GM10266 (cell line): ENCODE results near the gene ZC3H12A.

ENCODE experiments used
- DNase-seq: peaks from one replicate; pipeline ENCODE4 v3.0.0; 2012; ENCODE audit errors: extremely low spot score
- TF ChIP-seq, protein P1 (sequence below): IDR thresholded peaks from 2 replicates; pipeline ENCODE4 v1.5.1; 2012; ENCODE audit warnings: mild to moderate bottlenecking, low read depth; ENCODE audit not compliant: control insufficient read depth, insufficient read depth; ENCODE audit errors: missing control alignments

The ZC3H12A gene

DNA sequence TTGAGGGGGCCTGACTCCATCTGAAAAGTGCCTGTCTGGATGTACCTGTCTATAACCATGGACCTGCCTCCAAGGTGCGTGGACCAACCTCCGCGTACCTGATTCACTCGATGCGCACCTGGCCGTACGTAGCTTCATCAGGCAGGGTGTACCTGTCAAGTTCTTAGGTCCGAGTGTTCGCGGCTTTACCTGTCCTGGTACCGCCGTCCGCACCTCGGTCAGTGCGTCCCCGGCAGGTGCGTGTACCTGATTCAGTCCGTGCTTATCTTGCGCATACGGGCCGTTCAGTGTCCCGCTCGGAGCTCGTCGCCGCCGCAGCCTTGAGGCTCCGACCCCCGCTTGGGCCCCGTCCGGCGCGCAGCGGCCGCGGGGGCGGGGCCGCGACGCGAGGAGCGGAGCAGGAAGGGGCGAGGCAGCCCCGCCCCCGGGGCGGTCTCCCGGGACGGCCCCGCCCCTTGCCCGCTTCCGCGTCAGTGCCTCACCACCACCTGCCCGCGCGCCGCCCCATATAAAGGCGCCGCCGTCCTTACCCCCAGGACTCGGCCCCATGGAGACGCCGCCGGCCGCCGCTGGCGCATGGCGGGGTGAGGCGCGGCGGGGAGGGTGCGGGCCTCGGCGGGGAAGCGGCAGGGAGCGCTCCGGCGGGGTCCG lies at the start of gene ZC3H12A:
TSS of gene ZC3H12A (plus strand) at position 535 of the 651 bp plus-strand sequence. CDS start 917 bp downstream, outside the sequence.
- TF ChIP-seq, protein P1, sequence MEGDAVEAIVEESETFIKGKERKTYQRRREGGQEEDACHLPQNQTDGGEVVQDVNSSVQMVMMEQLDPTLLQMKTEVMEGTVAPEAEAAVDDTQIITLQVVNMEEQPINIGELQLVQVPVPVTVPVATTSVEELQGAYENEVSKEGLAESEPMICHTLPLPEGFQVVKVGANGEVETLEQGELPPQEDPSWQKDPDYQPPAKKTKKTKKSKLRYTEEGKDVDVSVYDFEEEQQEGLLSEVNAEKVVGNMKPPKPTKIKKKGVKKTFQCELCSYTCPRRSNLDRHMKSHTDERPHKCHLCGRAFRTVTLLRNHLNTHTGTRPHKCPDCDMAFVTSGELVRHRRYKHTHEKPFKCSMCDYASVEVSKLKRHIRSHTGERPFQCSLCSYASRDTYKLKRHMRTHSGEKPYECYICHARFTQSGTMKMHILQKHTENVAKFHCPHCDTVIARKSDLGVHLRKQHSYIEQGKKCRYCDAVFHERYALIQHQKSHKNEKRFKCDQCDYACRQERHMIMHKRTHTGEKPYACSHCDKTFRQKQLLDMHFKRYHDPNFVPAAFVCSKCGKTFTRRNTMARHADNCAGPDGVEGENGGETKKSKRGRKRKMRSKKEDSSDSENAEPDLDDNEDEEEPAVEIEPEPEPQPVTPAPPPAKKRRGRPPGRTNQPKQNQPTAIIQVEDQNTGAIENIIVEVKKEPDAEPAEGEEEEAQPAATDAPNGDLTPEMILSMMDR = no peak
- peak; percentile 99 for DNase-seq

DNA sequence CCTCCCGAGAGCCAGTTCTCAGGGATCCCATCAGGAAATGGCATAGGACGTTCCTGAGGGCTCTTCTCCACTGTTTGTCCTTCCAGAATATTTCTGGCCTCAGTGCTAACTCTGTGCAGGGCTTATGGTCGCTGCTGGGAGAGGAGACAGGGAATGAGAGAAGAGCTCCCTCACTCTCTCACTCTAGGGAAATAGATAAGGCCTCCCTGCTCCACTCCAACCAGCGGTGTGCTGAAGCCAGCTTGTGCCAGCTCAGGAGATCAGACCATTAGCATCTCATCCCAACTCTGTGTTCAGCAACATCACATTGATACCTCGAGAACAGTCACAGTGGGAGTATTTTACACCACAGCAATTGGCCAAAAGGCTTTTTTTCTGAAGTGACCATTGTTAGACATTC lies 49.2 kb upstream of the ZC3H12A start:
- TF ChIP-seq, protein P1 = no peak
- DNase-seq = no peak

DNA sequence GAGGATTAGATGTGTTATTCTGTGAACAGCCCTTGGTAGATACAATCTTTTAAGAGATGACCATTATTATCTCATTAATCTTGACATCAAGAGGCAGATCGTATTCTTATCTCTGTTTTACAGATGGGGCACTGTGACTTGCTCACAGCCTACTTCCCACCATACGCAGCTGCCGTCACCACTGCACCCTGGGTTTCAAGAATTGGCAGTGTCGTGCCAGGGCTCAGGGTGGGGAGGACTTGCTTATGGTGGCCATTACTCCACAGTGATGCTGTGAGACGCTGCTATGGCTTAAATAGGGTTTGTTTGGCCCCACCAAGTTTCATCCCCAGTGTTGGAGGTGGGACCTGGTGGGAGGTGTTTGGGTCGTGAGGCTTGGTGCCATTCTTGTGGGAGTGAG lies 45.4 kb upstream of the ZC3H12A start:
- no peak for DNase-seq
- TF ChIP-seq, protein P1 = no peak

DNA sequence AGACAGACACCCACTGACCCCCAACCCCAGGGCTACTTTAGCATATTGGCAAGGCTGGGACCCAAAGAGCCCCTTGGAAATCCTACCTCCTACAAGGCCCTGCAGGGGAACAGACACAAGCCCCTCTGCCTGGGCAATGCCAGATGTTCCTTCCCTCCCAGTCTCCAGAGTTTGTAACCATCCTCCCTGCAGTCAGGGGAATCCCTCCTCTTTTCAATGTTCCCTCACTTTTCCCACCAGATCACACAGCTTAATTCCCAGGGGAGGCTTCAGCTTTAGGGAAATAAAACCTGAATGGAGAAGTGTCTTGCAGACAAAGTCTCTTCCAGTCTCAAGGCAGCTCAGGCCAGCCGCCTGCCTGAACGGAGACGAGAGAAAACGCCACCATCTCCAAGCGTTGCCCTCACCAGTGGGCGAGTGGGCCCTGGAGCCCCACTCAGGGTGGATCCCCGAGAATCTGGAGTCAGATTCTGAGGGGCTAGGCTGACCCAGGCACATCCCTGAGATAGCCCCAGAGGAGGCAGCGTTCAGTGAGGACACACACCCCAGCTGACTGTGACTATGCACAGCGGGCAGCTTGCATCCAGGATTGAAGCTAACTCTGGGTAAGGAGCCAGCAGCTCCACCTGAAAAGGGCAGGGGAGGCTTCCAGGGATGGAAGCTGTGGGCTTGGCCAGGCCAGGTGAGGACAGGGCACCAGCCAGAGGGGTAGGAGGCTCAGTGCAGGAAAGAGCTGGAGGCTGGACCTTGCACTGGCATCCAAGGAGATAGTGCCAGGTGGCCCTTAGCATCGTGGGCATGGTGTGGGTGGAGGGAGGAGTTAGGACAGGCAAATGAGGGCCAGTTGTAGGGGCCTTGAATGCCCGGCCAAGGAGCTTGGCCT lies 44.0 kb upstream of the ZC3H12A start:
- TF ChIP-seq, protein P1 = no peak
- no peak for DNase-seq

DNA sequence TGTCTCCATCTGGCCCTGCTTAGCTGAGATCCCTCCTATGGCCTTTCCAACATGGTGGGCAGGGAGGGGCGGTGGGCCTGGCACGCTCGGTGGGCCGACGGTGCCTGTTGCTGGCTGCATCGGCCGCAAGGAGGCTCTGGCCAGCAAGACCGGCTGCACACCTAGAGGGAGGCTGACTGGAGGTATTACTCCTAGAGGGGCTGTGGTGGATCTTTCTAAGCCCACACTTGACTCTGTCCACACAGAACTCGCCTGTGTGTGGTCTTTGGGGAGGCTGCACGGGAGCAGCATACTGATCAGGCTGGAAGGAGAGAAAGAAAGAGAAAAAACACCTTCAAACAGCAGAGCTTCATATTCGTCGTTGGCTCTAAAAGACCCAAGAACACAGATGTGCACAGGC lies 41.7 kb upstream of the ZC3H12A start:
- no peak for DNase-seq
- TF ChIP-seq, protein P1 = no peak

DNA sequence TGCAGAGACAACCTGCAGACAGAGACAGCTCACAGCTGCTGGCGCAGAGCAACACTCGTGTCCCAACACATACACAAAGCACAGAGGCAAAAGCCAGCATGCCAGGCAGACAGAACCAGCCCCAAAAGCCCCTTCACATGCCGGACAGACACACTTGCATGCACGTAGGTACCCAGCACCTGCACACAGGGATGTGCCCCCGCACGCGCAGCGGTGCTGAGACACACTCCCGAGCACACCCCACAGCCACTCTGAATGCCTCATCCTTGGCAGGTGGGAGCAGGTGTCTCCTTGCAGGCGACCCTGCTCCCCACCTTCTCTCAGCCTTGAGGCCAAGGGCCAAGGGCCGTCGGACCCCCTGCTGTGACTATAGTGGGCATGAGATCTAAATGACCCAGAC lies 41.2 kb upstream of the ZC3H12A start:
- TF ChIP-seq, protein P1 = no peak
- DNase-seq = no peak
